ENCODE measurements around the gene ABLIM2.

ABLIM2 gene

DNA sequence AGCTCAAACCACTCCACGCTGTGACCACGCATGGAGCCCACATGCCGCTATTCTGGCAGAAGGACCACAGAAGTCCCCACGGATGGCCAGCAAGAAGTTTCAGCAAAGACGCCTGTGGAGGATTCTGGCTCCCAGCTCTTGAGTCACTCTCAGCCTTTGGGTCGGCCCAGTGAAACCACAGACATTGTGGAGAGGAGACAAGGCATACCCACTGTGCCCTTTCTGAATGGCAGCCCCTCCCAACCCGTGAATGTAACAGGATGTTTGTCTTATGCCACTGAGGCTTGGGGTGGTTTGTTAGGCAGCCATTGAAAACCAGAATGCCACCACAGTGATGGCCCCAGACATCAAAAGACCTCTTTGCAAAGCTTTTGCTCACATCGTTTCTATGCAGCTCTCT is 42.7 kb downstream of the ABLIM2 start:
- no peak for DNase-seq

DNA sequence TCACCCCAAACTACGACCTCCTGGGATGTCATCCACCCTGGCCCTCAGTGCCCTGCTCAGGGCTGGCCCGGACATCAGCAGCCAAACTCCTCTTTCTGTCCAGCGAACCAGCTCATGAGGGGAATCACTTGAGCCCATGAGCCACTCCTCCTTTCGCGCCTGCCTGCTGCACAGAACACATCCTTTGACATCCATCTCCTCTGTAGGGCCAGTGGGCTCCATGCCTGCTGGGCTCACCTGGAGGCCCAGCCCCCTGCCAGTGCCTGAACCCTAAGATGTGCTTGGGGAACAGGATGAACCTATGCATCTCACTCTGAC is 43.5 kb downstream of the ABLIM2 start:
- no peak for DNase-seq

DNA sequence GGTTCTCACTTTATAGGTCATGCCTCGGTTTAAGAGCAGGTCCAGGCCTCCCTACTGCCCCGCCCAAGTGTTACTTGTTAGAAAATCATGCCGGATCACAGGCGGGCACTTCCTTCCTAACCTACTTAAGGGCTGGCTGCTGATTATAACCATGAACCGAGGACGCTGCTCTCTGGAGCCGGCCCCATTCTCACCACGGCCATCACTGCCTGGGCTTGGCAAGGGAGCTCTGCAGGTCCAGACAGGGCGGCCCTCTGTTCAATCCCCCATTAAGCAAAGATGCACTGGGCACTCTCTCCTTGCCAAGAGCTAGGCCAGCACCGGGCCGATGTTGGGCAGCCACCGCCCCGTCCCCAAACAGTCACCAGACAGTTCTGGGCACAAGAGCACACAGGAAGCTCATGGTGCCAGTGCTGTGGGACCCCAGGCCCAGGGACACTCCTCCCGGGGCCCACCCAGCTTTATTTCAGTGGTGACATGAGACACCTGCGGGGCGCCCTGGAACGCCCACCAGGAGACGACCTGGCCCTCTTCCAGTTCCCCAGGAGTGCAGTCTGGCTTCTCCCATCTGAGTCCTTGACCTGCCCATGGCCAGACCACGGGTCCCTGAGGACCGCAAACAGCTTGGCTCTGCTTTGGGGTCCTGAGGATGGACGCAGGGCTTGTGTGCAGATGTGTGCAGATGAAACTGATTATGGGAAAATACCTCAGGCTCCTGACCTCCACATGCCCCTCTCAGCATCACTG is 44.0 kb downstream of the ABLIM2 start:
- no peak for DNase-seq

DNA sequence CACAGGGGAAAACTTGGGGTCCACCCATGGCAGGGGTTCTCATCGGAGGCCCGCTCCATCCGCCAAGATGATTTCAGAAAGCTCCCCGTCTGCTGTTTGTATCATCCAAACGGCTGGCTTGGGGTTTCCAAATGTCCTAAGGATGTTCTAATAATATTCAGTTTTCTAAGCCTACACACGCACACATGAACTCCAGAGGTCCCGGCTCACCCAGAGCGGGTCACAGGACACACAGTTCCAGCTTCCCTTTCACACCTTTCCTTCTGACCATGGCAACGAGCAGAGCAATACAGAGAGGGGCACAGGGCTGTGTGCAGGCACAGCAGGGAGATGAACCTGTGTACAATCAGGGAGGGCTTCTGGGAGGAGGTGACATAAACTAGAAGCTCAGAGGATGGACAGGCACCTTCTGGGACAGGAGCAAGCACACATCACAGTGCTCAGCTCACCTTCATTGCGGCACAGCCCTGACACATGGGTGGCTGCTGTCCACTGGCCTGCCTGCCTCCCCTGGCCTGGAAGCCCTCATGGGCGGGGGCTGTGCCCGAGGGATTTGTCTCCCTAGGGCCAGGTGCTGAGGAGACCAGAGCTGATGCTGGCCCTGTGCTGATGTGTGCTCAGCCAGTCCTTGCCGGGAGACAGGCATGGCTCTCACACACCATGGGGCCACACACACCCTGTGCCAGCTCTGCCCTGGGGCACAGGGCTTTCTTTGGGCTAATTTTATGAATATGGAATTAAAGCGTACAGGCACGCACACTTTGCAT is 44.8 kb downstream of the ABLIM2 start:
- no peak for DNase-seq

DNA sequence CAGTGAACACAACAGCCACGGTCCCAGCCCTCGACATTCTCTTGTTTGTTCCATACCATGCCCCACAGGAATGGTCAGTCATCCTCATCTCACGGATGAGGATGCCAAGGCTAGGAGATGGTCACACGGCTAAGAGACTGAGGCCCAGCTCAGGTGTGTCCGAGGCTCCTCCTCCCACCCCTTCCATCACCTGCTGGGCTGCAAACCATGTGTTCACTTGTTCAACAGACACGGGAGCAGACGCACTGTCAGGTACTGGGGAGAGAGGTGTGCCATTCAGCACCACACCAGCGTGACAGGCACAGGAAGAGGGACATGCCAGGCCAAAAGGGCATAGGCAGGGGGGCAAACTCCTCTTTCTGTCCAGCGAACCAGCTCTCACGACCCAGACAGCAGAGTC is 45.9 kb downstream of the ABLIM2 start:
- DNase-seq = no peak

DNA sequence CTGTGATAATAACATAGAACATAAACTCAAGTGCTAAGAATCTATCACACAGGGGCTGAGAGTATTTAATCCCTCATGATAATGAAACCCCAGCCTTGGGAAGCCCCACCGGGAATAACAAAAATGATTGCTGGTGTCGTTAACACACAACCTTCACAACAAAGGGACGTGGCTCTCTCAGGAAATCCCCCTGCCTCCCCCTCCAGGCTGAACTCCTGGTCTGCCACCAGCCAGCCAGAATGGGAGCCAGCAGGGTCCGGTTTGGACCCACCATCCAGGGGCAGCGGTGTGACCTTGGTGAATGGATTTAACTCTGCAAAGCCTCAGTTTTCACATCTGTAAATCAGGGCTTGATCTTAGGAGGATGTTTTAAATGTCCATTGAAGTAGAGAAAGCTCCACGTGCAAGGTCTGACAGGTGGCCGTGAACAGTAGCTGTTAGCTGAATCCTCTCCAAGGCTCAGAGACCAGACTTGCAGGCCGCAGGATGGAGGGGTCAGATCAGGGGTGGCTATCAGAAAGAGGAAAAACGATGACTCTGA is 46.5 kb downstream of the ABLIM2 start:
- no peak for DNase-seq

DNA sequence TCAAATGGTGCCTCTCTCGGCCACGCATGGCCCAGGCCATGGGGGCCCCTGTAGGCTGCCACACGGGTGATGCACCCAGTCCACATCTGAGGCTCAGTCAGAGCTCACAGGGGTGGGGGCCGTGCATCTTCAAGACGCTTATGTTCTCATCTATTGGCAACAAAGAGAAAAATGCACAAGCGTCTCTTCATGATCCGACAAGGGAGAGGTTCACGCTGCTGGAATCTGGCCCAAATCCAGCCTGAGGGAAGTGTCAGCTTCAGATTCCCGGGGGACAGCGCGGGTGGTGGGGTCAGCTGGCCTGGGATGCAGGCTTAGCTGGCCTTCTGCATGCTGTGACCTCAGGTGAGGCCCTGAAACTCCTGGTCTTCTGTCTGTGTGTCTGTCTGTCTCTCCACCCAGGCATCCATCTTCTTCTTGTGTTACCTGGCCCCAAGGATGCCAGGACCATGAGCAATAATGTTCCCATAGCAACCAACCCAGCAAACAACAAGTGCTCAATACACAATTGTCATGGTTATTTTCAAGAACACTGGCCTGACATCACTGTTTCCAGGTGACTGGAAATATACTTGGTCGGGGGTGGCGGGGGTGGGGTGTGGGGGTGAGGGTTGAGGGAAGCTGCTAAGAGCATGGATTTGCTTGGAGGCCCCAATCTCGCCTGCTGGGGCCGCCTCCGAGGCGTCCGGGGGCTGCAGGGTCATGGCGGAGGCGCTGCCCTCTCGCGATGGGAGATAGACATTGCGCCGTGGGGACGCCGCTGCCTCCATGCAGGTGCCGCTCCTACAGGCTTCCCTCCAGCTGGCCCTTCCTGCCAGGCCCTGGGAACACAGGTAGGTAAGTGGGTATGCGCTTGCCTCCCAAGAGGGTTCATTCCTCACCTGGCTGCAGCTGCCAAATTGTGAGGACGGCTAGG is 48.3 kb downstream of the ABLIM2 start:
- DNase-seq = no peak

DNA sequence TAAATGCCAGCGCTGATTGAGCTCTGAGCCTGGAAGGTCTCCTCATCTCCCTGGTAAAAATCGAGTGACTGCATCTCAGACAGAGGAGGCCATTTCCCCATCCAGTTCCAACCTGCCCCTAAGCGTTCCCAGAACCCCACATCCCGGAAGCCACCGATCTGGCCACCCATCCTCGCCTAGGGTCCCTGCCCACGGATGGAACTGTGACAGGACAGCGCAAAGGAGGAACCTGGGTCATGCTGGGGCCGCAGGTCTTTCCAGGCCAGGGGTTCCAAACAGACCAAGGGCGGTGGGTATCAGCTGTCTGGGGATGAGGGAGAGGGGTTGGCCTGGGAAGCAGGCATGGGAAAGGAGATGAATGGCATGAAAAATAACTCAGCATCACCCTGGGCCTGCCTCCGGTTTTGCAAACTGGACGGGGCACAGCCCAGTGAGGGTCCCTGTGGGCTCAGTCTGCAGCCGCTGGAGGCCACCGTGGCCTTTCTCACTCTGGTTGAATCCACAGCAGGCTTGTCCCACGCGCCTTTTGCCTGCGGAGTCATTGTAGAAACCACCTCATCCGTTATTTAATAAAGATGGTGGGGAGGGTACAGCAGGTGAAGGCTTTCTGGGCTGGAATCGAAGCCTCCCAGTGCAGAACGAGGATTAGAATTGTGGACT is 49.1 kb downstream of the ABLIM2 start:
- DNase-seq = no peak

DNA sequence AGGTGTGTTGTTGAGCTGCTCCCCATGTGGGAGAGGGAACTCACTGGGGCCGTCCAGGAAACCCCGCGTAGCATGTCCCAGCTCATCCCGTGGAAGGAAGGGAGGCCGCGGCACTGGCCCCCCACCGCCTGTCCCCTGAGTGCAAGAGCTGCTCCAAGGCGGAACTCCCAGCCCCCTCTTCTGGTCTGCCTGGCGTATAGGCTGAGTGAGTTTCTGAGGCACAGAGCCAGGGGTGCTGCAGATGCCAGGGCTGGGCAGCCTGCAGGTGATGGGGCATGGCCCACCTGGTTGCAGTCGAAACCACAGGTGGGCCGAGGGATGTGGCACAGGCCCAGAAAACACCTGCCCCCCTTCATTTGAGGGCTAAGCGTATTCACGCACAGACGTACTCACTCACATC is 49.6 kb downstream of the ABLIM2 start:
- no peak for DNase-seq

DNA sequence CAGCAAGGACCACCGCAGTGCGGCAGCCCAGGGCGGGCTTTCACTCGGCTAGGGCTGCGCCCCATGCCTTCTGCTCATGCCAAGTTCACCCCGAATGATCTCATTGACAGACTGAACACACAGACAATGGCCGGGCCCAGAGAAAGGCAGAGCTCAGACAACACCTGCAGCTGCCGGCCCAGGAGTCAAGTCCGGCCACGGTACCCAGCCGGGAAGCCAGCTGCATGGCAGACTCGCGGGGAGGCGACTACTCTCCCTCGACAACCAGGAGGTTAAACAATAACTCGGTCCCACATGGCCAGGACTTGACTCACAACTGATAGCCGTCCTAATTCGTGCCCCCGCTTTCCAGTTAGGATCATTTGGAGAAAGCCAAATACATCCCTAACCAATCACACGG is 50.4 kb downstream of the ABLIM2 start:
- no peak for DNase-seq

DNA sequence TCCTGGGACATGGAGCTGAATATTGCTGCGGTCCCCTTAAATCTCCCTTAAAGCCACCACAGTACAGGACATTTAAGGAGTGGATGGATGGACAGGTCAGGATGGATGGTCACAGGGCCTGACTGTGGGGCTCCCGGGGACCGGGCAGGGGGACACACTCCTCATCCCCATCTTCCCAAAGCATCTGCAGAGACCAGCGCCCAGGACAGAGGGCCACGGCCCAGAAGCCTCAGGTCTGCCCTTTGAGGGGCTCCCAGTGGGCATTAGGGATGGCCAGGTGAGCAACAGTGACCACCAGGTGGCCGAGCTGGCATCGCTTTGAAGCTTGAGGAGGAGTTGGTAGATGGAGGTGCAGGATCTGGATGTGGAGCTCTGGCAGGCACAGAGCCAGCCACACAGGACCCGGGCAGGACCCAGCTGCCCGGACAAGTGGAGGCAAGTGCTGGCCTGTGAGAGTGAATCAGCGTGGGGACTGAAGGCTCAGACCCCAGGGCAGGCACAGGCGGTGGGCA is 51.4 kb downstream of the ABLIM2 start:
- DNase-seq = no peak

DNA sequence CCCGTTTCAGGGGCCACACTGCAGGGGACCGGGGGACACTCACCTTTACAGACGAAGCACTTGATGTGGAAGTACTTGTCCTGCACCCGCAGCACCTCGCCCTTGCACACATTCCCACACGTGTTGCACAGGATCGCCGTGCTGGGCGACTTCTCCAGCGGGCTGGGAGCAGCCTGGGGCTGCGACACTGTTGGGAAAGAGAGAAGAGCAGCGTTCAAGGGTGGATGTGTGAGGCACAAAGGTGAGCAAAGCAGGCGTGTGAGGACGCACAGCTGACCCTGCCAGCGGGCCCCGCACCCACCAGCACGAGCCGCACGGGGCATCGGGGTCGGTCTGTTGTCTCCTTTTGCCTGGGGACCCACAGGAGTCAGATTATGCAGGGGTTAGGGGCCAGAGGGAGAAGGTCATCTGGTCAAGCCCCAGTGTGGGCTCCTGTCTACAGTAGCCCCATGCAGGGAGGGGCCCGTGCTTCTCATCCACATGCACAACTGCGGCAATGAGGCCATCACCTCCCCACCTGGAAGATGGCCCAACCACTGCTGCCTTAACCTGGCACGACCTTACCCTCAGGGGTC is 52.1 kb downstream of the ABLIM2 start:
- no peak for DNase-seq

DNA sequence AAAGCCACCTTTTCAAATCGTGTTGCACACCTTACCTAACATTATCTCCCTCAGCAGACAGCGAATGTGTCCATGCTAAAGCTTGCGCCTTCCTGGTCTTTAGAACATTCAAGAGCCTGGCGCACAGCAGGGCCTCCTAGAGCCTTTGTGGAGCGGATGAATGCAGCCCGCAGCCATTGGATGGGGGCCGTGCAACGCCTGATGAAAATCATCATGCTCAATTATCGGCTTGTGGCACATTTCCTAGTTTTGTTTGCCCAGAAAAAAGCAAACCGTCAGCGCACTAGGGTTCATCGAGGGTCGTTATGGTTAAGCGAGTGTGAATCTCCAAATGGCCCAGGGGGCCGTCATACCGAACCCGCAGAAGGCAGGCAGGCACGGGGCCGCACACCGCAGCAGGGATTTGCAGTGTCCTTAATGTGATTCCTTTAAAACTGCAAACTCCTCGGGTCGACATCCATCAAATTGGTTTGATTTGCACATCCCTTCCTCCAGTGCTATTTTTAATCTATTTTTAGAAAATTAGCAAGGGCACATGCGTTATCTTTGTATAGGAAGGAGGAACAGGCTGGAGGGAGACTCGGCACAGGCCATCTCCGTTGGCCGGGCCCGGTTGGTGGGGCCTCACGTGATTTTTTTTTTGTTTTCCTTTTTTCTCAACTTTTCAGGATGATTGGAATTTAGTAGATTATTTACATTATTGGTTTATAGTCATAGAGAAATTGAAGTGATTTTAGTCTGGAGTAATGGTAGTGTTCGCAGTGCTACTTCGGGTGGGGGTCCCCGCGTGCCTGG is 53.1 kb downstream of the ABLIM2 start:
- DNase-seq = no peak

DNA sequence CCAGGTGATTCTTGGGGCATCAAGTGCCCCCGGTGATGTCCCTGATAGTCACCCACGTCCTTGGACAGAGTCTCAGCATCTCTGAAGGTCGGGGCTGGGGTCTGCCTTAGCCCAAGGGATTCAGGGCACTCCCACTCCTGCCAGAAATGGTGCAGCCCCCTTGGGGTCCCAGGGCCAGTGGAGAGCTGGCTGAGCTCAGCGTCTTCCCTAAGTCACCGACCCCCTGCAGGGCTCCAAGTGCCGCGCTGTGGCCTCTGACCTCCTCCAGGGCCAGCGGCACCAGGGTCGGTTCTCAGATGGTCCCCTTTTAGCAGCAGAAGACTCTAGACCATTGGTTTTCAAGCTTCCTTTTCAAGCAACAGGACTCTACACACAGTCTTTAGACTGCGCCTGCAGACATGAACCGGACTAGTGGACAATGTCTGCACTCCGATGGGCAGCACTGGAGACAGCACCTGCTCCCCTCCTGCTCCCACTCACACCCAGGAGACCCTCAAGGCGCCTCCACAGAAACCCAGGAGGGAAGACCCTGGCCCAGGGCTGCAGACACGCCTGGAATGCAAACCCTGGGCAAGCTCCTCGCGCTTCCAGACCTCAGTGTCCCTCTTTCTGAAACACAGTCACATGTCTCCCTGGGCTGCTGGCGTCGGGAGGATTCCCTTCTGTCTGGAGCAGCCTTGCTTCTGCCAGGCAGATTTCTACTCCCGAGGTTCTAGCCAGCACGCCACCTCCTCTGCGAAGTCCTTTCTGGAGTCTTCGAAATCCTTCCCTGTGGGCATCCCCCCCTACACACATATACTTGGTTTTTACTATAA is 53.9 kb downstream of the ABLIM2 start:
- no peak for DNase-seq

DNA sequence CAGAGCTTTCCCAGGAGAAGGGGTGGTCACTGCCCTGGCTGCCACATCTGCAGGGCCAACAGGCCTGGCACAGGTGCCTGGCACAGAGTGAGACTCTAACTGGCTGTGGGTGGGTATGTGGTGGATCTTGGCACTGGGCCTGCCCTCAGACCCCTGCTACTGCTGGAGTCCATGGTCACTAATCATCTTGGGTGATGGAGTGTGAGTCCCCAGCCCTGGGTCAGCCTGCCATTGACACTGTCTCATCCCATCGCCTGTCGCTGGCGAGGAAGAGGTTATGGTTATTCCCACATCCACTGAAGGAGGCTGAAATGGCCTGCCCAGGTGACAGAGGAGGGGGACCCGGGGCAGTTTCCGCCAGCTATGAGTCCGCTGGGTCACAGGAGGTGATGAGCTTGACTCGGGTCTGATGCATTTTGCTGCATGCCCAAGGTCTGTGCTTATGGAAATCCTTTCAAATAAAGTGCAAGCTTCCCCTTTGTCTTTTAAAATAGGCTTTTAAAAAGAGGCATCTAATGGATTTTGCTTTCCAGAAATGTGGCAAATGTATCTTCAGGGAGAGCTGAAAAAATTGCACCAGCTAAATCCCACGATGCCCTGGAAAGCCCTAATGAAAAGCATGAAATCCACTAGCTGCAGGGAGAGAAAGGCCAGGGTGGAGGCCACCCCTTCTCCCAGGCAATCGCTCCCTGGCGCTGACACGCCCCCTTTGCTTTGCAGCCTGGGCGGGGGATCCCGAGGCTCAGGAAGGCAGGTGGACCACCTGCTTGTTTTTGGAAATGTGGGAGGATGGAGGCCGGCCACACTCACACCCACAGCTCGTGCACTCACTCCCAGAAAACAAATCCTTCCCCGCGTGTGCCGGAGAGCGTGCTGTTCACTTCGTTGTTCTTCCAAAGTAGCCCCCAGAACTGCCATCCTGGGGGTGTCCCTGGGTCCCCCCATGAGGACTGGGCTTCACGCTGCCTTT is 54.9 kb downstream of the ABLIM2 start:
- no peak for DNase-seq

DNA sequence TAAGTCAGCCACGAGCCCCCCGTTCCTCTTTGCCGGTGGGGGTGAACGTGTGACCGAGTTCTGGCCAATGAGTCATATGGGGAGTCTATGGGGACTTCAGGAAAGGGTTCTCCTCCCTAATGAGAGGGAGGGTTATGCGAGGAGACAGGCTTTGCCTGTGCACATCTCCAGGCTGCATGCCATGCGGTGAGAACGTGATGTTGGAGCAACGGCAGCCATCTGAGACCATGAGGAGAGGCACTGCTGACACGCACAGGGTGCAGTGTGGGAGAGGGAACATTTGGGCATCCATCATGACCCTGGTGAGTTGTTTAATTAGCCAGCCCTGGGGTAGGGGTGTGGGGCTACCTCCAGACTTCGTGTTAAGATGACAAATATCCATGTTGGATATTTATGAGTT is 55.8 kb downstream of the ABLIM2 start:
- DNase-seq = no peak

DNA sequence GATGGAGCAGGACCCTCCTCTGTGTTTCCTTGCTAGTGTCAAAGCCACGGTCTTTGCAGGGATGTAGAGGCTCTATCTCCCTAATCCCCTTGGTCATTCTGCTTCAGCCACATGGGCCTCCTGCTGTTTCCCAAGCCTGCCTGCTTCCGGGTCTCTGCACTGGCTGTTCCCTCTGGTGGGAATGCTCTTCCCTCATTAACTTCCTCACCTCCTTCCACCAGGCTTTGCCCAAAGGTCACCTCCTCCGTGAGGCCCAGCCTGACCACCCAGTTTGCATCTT is 56.6 kb downstream of the ABLIM2 start:
- DNase-seq = no peak

DNA sequence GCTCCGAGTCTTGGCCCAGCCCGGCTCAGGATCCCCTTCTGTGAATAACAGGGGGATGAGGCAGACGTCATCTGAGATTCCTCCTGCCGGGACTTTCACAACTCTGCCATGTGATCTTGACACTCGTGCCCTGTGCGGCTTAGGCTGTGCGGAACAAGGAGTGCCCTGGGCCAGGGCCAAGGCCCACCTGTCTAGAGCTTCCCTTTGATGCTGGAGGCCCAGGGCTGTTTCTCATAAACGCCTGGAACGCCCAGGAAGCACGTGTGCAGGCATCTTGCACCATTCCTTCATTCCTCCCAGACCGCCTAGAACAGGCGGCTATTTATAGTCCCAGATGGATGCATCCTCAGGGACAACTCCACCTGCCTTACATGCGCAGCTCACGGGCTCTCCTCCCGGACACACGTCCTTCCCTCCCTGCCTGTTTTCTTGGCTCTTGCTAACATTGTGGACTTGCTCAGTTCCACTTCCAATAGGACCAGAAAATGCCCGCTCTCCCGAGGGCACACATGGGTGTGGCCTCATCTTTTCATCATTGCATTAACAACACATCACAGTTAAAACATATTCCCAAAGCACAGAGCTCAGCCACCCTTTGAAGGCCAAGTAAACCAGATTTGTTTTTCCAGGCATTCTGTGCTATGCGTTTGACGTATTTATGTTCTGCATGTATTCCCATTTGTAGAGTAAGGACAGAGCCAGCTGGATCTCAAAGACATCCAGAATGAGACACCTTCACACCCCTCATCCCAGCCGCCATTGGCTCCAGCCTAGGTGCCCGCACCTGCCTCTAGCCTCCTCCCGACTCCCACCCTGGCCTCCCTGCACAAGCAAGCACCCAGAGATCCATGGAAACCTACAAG is 57.2 kb downstream of the ABLIM2 start:
- no peak for DNase-seq

Data from CD4-positive, alpha-beta T cell treated with Interleukin-12 subunit alpha and Interleukin-12 subunit beta, for 1 hour (primary cell).